Naive thymus-derived CD4-positive, alpha-beta T cell (primary cell): ENCODE data around the gene CR1L. TPM values are rescaled to one million over a fixed set of nuclear protein-coding genes. Genes with fewer than 3 reads are reported as not detected.
A peak's percentile ranks its signal among the peaks of the same experiment; 100 is the strongest.
"Not testable (repeated sequence)": the region's sequence is repeated elsewhere in the genome, so short reads cannot be mapped to it uniquely, and the experiment has no call there.

Experiments
- ATAC-seq: fragments of 150-1000 bp; cut with Tn5 transposase; 2 replicates; pipeline ENCODE4 v1.10.0; 2021; ENCODE audit warnings: mild to moderate bottlenecking, moderate library complexity
- CTCF ChIA-PET: fragments of 350-600 bp; sonication (Branson Sonifier 250); formaldehyde crosslinking; loops from one replicate; lab custom pipeline; 2021; ENCODE audit warnings: antibody characterized with exemption; lab: Charles Lee
- POLR2A ChIA-PET: fragments of 350-600 bp; sonication (Branson Sonifier 250); formaldehyde crosslinking; loops from one replicate; lab custom pipeline; 2021; ENCODE audit warnings: antibody characterized with exemption, inconsistent platforms; lab: Charles Lee
- DNase-seq, 9 donors: peaks; one replicate each; pipeline versions ENCODE4 v3.0.0 to v3.0.0-alpha.2; 2020 to 2022; ENCODE audit warnings: mixed read lengths in 1 of 9
- H3K27ac ChIP-seq: one replicate; pipeline ENCODE4 v1.7.0; 2013; ENCODE audit warnings: mild to moderate bottlenecking, low read depth, low read length, moderate library complexity
- H3K27me3 ChIP-seq, 2 donors: one replicate each; pipeline ENCODE4 v1.7.0; 2013; ENCODE audit warnings: low read length in 2 of 2, mild to moderate bottlenecking in 2 of 2, moderate library complexity in 2 of 2; ENCODE audit not compliant: control insufficient read depth in 2 of 2, insufficient read depth in 2 of 2
- H3K36me3 ChIP-seq, 3 experiments: 1 replicate in 2 of 3; 2 replicates in 1 of 3; pipeline ENCODE4 v1.7.0; 2013; ENCODE audit warnings: low read length in 3 of 3, mild to moderate bottlenecking in 3 of 3, moderate library complexity in 1 of 3; ENCODE audit not compliant: insufficient read depth in 3 of 3, control insufficient read depth in 2 of 3
- H3K4me1 ChIP-seq, 2 donors: one replicate each; pipeline ENCODE4 v1.7.0; 2013; ENCODE audit warnings: low read length in 2 of 2, mild to moderate bottlenecking in 2 of 2, moderate library complexity in 1 of 2; ENCODE audit not compliant: control insufficient read depth in 2 of 2, insufficient read depth in 2 of 2
- H3K4me3 ChIP-seq: 2 replicates; pipeline ENCODE4 v1.7.0; 2013; ENCODE audit warnings: mild to moderate bottlenecking, low read length
- H3K9me3 ChIP-seq, 3 experiments: 1 replicate in 2 of 3; 2 replicates in 1 of 3; pipeline ENCODE4 v1.7.0; 2013; ENCODE audit warnings: low read length in 3 of 3; ENCODE audit not compliant: control insufficient read depth in 2 of 3
- H3K27ac Mint-ChIP-seq, 9 donors: one replicate each; pipeline ENCODE4 v1.8.0; 2020 to 2022; ENCODE audit warnings: mixed read lengths in 9 of 9, mild to moderate bottlenecking in 8 of 9, moderate library complexity in 5 of 9, inconsistent platforms in 2 of 9
- H3K27me3 Mint-ChIP-seq, 5 donors: one replicate each; pipeline ENCODE4 v1.8.0; 2021 to 2022; ENCODE audit warnings: mixed read lengths in 5 of 5, mild to moderate bottlenecking in 1 of 5
- H3K36me3 Mint-ChIP-seq, 5 donors: one replicate each; pipeline ENCODE4 v1.8.0; 2020 to 2022; ENCODE audit warnings: mixed read lengths in 5 of 5, mild to moderate bottlenecking in 3 of 5, inconsistent platforms in 1 of 5
- H3K4me1 Mint-ChIP-seq, 7 donors: one replicate each; pipeline ENCODE4 v1.8.0; 2020 to 2022; ENCODE audit warnings: mixed read lengths in 7 of 7, mild to moderate bottlenecking in 3 of 7, inconsistent platforms in 1 of 7
- H3K4me3 Mint-ChIP-seq, 10 donors: one replicate each; pipeline ENCODE4 v1.8.0; 2020 to 2022; ENCODE audit warnings: mild to moderate bottlenecking in 10 of 10, mixed read lengths in 10 of 10, moderate library complexity in 6 of 10, inconsistent platforms in 2 of 10
- H3K9me3 Mint-ChIP-seq, 11 donors: one replicate each; pipeline ENCODE4 v1.8.0; 2020 to 2022; ENCODE audit warnings: mixed read lengths in 11 of 11, mild to moderate bottlenecking in 4 of 11, inconsistent platforms in 1 of 11, moderate library complexity in 1 of 11
- intact Hi-C, 2 donors: fragments of 100-400 bp; cut with micrococcal nuclease; formaldehyde crosslinking; loops; one replicate each; pipeline ENCODE4 v1.15.1; 2023
- polyA plus RNA-seq, 2 donors: library from polyadenylated mRNA; unstranded; fragments of 300-500 nt; fragmentation: Illumina TruSeq; gene quantifications; one replicate each; pipeline ENCODE4 v1.2.3, GENCODE V29; 2021
- total RNA-seq, 6 experiments: library from RNA in 5 of 6; stranded (reverse) in 5 of 6; gene quantifications; 1 replicate in 5 of 6; 2 replicates in 1 of 6; pipeline ENCODE4 v1.2.3 and lab custom pipeline; 2021 to 2026

Gene CR1L
- total and polyA plus RNA-seq, 7 experiments from 2014 or later = 0.42 to 0.53 TPM; not detected in 5

DNA sequence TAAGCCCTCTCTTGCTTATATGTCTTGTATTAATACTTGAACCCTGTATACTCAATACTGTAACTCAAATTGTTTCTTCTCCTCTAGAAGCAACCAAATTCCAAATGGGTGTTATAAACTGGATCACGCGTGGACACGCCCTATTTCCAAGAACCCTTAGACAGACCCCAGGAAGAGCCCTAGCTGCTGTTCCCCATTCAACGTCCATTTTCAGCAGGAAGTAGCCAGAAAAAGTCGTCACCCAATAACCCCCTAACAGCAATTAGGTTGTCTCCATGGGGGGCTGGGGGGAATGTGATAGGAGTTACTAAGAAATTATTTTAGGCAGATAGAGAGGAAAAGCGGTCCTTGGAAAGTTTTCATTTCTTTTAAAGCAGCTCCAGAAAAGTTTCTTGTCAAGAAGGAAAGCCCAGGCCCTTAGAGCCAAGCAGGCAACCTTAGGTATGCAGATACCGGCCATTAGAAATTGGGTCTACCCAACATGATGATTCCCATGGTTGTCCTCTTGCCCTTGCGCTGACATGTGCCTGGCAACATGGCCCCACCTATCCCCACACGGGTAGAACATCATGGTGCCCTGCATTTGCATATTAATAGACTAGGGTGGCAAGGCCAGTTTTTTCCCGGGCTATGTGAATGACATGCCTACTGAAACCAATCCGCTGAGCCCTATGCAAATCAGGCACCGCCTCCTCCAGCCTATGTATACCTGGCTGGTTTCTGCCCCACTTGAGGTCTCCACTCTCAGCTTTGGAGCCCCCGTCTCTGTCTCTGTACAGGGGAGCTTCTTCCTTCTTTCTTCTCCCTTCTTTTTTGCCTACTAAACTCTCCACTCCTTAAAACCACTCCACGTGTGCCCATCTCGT lies 102.9 kb downstream of the CR1L start:
- peaks cover 14 to 36% of the 10 kb centered on the region in 2 donors for H3K4me1 ChIP-seq
- intact Hi-C loops = no loop called here
- H3K27ac ChIP-seq = no peak overlapping the region
- no peak overlapping the region for H3K4me3 ChIP-seq
- H3K27me3 ChIP-seq = no peaks in the 10 kb centered on the region
- Mint-ChIP-seq H3K4me3 (no peak overlapping the region), H3K27ac (peak overlapping the region in 3 of 9 donors; percentile 48 to 96 (median 77)), H3K9me3 (peaks cover 0 to 1% (median 0%) of the 10 kb centered on the region in 11 donors), H3K27me3 (peaks cover 0 to 2% (median 0%) of the 10 kb centered on the region in 5 donors), H3K36me3 (peaks cover 0 to 5% (median 0%) of the 10 kb centered on the region in 5 donors), H3K4me1 (peaks cover 24 to 53% (median 47%) of the 10 kb centered on the region in 7 donors)
- CTCF ChIA-PET = no interaction called here
- POLR2A ChIA-PET = no interaction called here
- no peaks in the 10 kb centered on the region for H3K9me3 ChIP-seq
- no peak for ATAC-seq
- DNase-seq = no peak
- peaks cover 0 to 8% (median 0%) of the 10 kb centered on the region in 3 experiments for H3K36me3 ChIP-seq

DNA sequence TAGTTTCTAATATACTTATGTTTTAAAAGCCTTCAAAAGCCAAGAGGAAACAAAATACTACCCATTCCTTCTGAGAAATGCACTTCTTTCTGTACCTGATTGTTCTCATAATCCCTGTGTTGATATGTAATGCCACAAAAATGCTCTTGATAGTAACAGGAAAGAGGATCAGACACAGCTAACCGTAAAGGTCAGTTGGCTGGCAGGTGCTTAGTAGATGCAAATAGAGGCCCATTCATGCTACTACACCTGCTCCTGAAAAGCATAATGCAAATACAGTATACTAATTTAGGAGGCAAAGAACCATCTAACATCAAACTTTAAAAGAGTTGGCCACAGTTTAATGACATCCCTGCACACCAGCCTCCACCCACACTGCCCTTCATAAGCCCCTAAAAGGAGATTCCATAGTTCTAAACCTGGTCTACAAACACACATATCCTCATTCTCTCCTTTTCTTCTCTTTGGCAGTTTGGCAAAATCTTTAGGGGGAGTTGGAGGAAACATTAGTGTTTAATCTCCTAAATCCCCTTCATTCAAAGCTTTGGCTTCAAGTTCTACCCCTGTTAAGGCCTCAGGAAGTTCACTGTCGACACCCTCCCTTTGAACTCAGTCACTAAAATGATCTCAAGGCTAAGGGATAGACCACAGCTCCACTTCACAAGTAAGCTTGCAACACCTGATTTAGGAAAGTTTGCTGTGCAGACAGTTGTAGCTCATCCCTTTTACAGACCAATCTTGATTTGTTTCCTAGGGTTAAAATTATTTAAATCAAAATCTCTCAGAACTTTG lies 104.0 kb downstream of the CR1L start:
- DNase-seq (peak in 7 of 9 donors; percentile 40 to 63 (median 54)), ATAC-seq (no peak)
- H3K27ac ChIP-seq = peak overlapping the region; percentile 25
- ChIA-PET CTCF (no interaction called here), POLR2A (no interaction called here)
- intact Hi-C loops = no loop called here
- H3K27ac Mint-ChIP-seq = peak overlapping the region in 8 of 9 donors; percentile 47 to 96 (median 75)
- H3K9me3 Mint-ChIP-seq = peaks cover 0 to 1% (median 0%) of the 10 kb centered on the region in 11 donors
- H3K9me3 ChIP-seq = no peaks in the 10 kb centered on the region
- H3K36me3 ChIP-seq = peaks cover 0 to 8% (median 0%) of the 10 kb centered on the region in 3 experiments
- peaks cover 20 to 47% of the 10 kb centered on the region in 2 donors for H3K4me1 ChIP-seq
- no peaks in the 10 kb centered on the region for H3K27me3 ChIP-seq
- peak overlapping the region; percentile 25 to 76 (median 60) for H3K4me3 Mint-ChIP-seq
- H3K36me3 Mint-ChIP-seq = peaks cover 0 to 5% (median 0%) of the 10 kb centered on the region in 5 donors
- H3K27me3 Mint-ChIP-seq = peaks cover 0 to 2% (median 0%) of the 10 kb centered on the region in 5 donors
- no peak overlapping the region for H3K4me3 ChIP-seq
- H3K4me1 Mint-ChIP-seq = peaks cover 31 to 63% (median 56%) of the 10 kb centered on the region in 7 donors

DNA sequence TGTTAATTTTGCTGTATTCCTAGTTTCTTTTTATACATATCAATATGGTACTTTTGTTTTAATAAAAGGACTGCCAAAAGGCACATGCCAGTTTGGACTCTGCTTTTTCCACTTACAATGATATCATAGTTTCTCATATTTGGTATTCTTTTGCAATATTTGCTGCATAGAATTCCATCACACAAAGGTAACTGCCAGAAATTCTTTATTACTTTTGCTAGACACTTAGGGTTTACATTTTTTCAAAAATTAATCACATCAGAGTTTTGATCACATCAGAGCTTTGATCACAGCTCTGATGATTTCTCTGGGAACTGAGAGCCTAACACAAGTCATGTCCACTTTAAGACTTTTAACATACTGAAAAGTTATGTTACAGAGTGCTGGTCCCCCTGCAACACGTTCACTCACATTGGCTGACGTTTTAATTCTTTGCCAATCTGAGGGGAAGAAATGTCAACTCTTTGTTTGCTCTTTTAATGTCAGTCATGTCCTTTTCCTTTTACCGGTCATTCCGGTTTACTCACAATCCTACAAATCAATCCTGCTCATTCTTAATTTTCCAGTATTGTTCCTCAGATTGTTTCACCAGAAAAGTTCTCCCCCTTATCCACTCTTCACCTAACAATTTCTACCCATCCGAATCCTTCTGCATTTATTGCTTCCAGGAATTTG lies 105.8 kb downstream of the CR1L start:
- Histone ChIP-seq H3K27ac (peak overlapping the region; percentile 90), H3K4me1 (peaks cover 27 to 50% of the 10 kb centered on the region in 2 donors), H3K4me3 (peak overlapping the region; percentile 92), H3K9me3 (no peaks in the 10 kb centered on the region), H3K36me3 (peaks cover 0 to 8% (median 0%) of the 10 kb centered on the region in 3 experiments), H3K27me3 (no peaks in the 10 kb centered on the region)
- peak overlapping the region; percentile 96 to 99 (median 97) for H3K27ac Mint-ChIP-seq
- intact Hi-C loops = loop anchor here (1.0 to 10.0 kb wide), 6 partner anchors 47 to 1116 kb away; partner anchors contain the start of genes CD55 (in 1 of the 2), CR1L (in 1 of the 2) and DYRK3 (in 1 of the 2)
- peaks cover 0 to 2% (median 0%) of the 10 kb centered on the region in 5 donors for H3K27me3 Mint-ChIP-seq
- no peak for DNase-seq
- peaks cover 46 to 82% (median 75%) of the 10 kb centered on the region in 7 donors for H3K4me1 Mint-ChIP-seq
- ATAC-seq = no peak
- peak overlapping the region; percentile 94 to 100 (median 99) for H3K4me3 Mint-ChIP-seq
- peaks cover 0 to 5% (median 1%) of the 10 kb centered on the region in 5 donors for H3K36me3 Mint-ChIP-seq
- ChIA-PET CTCF (interaction anchor here (0.7 kb wide), 1 partner anchor 21 kb away, joined by 3 read pairs; no protein-coding TSS in a partner anchor), POLR2A (interaction anchor here (1.0 to 1.1 kb wide), 2 partner anchors 45 to 118 kb away, joined by 3 to 4 read pairs; no protein-coding TSS in a partner anchor)
- H3K9me3 Mint-ChIP-seq = peaks cover 0 to 1% (median 0%) of the 10 kb centered on the region in 11 donors

DNA sequence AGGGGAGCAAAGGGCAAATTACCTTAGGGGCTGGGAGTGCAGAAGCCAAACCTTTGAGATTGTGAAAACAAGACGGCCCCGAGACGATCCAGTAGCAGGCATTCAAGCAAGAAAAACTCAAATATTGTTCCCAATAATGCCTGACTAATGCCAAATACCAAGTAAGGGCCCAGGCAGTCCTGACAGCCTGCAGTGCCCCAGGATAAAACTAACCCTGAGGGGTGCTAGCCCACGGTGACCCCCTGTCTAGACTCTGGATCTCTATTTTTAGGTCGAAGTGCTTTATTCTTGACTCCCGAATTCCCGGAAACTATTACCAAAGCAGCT lies 106.5 kb downstream of the CR1L start:
- ATAC-seq, CTCF ChIA-PET, DNase-seq, H3K36me3 Mint-ChIP-seq, H3K36me3 ChIP-seq, H3K9me3 ChIP-seq, H3K27me3 Mint-ChIP-seq, H3K9me3 Mint-ChIP-seq, H3K27me3 ChIP-seq: not testable (repeated sequence)
- intact Hi-C loops = loop anchor here (1.0 to 10.0 kb wide), 6 partner anchors 46 to 1117 kb away; partner anchors contain the start of genes CD55 (in 1 of the 2), CR1L (in 1 of the 2) and DYRK3 (in 1 of the 2)
- Mint-ChIP-seq H3K4me1 (peaks cover 49 to 88% (median 81%) of the 10 kb centered on the region in 7 donors), H3K27ac (peak overlapping the region; percentile 96 to 99 (median 97)), H3K4me3 (peak overlapping the region; percentile 94 to 100 (median 99))
- Histone ChIP-seq H3K27ac (peak overlapping the region; percentile 90), H3K4me3 (peak overlapping the region; percentile 92), H3K4me1 (peaks cover 27 to 50% of the 10 kb centered on the region in 2 donors)
- POLR2A ChIA-PET = interaction anchor here (1.0 to 1.1 kb wide), 2 partner anchors 45 to 118 kb away, joined by 3 to 4 read pairs; no protein-coding TSS in a partner anchor

DNA sequence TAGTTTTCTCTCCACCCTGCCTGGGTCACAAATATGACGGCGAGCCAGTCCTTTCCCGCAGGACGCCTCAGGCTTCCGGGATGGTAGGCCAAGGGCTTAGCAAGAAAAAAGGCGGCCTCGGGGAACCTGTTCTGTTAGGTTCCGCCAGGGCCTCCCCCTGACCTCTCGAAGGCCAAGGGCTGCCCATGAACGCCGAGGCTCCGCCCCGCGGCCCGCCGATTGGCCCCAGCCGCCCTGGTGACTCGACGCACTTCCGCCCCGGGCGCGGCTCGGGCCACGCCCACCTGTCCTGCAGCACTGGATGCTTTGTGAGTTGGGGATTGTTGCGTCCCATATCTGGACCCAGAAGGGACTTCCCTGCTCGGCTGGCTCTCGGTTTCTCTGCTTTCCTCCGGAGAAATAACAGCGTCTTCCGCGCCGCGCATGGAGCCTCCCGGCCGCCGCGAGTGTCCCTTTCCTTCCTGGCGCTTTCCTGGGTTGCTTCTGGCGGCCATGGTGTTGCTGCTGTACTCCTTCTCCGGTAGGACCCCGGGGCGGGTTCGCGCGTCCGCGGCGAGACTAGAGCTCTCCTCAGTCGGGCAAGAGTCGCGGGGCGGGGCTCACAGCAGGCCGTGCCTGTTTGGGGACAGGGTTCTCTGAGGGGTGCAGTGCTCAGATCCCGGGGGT lies 107.0 kb downstream of the CR1L start, which contains the start of gene CD46:
CD46 (plus strand) TSS at position 265 of the 666 bp plus-strand sequence; CDS start at position 424, 159 bp downstream.
- Histone ChIP-seq H3K27ac (peak within 1 kb of the TSS; percentile 90), H3K36me3 (peaks cover 0 to 8% (median 0%) of the 10 kb centered on the region in 3 experiments), H3K9me3 (no peaks in the 10 kb centered on the region), H3K27me3 (no peaks in the 10 kb centered on the region), H3K4me3 (peak within 1 kb of the TSS; percentile 92), H3K4me1 (peaks cover 27 to 50% of the 10 kb centered on the region in 2 donors)
- Mint-ChIP-seq H3K36me3 (peaks cover 4 to 10% (median 6%) of the 10 kb centered on the region in 5 donors), H3K27ac (peak within 1 kb of the TSS; percentile 96 to 99 (median 97)), H3K4me1 (peaks cover 49 to 93% (median 86%) of the 10 kb centered on the region in 7 donors), H3K27me3 (peaks cover 0 to under 1% (median 0%) of the 10 kb centered on the region in 5 donors), H3K9me3 (peaks cover 0 to 1% (median 0%) of the 10 kb centered on the region in 11 donors), H3K4me3 (peak within 1 kb of the TSS; percentile 94 to 100 (median 99))
- intact Hi-C loops = loop anchor here (1.0 to 10.0 kb wide), 10 partner anchors 45 to 1117 kb away; partner anchors contain the start of genes CD55 (in 1 of the 2), CR1L (in 1 of the 2) and DYRK3 (in 1 of the 2)
- ATAC-seq (peak; percentile 99), DNase-seq (peak; percentile 88 to 95 (median 90))
- POLR2A ChIA-PET = interaction anchor here (0.6 to 1.7 kb wide), 6 partner anchors 11 to 117 kb away, joined by 3 to 6 read pairs (median 4); no protein-coding TSS in a partner anchor
- CTCF ChIA-PET = no interaction called here
